Panc1 (cell line): Measurements from ENCODE around the gene ITIH5. TPM values are rescaled to one million over a fixed set of nuclear protein-coding genes. Genes with fewer than 3 reads are reported as not detected.

Source experiments
- ATAC-seq: fragments of 200-7000 bp; cut with Tn5 transposase; 2 replicates; pipeline ENCODE4 v1.9.1; 2020; ENCODE audit warnings: mild to moderate bottlenecking, moderate library complexity
- BruUV-seq: library from RNA; stranded (reverse); fragments of 400-500 nt; replicated peaks from 2 replicates; lab custom pipeline; 2021; lab: Mats Ljungman, UMichigan
- CTCF ChIA-PET: fragments of 300-600 bp; sonication (Branson Sonifier 250); formaldehyde crosslinking; loops from one replicate; lab custom pipeline; 2022; ENCODE audit warnings: antibody characterized with exemption; lab: Charles Lee
- POLR2A ChIA-PET: fragments of 300-600 bp; sonication (Branson Sonifier 250); formaldehyde crosslinking; loops from one replicate; lab custom pipeline; 2022; ENCODE audit warnings: antibody characterized with exemption; lab: Charles Lee
- DNase-seq: peaks from one replicate; pipeline ENCODE4 v3.0.0-alpha.2; 2010; ENCODE audit warnings: low read depth, low spot score
- H3K27ac ChIP-seq: 2 replicates; pipeline ENCODE4 v1.5.1; 2011; ENCODE audit warnings: mild to moderate bottlenecking, low read length, inconsistent platforms
- H3K27me3 ChIP-seq: fragments of 200-500 bp; sonication (Bioruptor generic); 2 replicates; pipeline ENCODE4 v1.6.0; 2014; ENCODE audit warnings: low read length, inconsistent platforms; ENCODE audit not compliant: control insufficient read depth, insufficient read depth
- H3K36me3 ChIP-seq: fragments of 200-500 bp; sonication (Bioruptor generic); 2 replicates; pipeline ENCODE4 v1.5.1; 2014; ENCODE audit warnings: inconsistent platforms, mild to moderate bottlenecking, low read length, moderate library complexity; ENCODE audit not compliant: control insufficient read depth, insufficient read depth
- H3K4me1 ChIP-seq: 2 replicates; pipeline ENCODE4 v1.5.1; 2011; ENCODE audit warnings: inconsistent platforms, mild to moderate bottlenecking, low read length, moderate library complexity; ENCODE audit not compliant: control insufficient read depth, insufficient read depth
- H3K4me3 ChIP-seq, 2 experiments: 2 replicates each; pipeline ENCODE4 v1.5.1; 2011 to 2012; ENCODE audit warnings: low read depth in 2 of 2, low read length in 2 of 2, mild to moderate bottlenecking in 2 of 2, inconsistent platforms in 1 of 2, moderate library complexity in 1 of 2
- H3K9me3 ChIP-seq: fragments of 200-500 bp; sonication (Bioruptor generic); 2 replicates; pipeline ENCODE4 v1.5.1; 2014; ENCODE audit warnings: low read depth, mild to moderate bottlenecking, inconsistent platforms, low read length, moderate library complexity; ENCODE audit not compliant: control insufficient read depth, insufficient read depth
- POLR2AphosphoS5 ChIP-seq: IDR thresholded peaks from 2 replicates; pipeline ENCODE4 v1.6.1; 2012; ENCODE audit warnings: mild to moderate bottlenecking, low read depth, low read length, moderate library complexity
- SIN3A ChIP-seq: IDR thresholded peaks from 2 replicates; pipeline ENCODE4 v1.6.1; 2012; ENCODE audit warnings: low read depth, mild to moderate bottlenecking, low read length, moderate library complexity, borderline replicate concordance; ENCODE audit not compliant: insufficient read depth
- TCF7L2 ChIP-seq: IDR thresholded peaks from 2 replicates; pipeline ENCODE4 v1.6.1; 2011; ENCODE audit warnings: mild to moderate bottlenecking, low read depth, low read length, inconsistent platforms
- in situ Hi-C: cut with HindIII; loops from 2 replicates; pipeline ENCODE4 v1.10.0; 2016; ENCODE audit warnings: low sequenced_read_pairs, low pct_unique_long_range_greater_than_20kb
- intact Hi-C: fragments of 100-400 bp; cut with micrococcal nuclease; formaldehyde crosslinking; loops from one replicate; pipeline ENCODE4 v1.10.0; 2022; ENCODE audit not compliant: unreplicated experiment
- total RNA-seq: library from RNA; stranded (reverse); gene quantifications from one replicate; pipeline ENCODE4 v1.2.1, GENCODE V29; 2021; ENCODE audit not compliant: unreplicated experiment
- TF ChIP-seq, protein P1 (sequence below): fragments of 450-650 bp; IDR thresholded peaks from 2 replicates; pipeline ENCODE4 v1.5.1; 2017; ENCODE audit warnings: mild to moderate bottlenecking
- TF ChIP-seq, protein P2 (sequence below), 2 experiments: IDR thresholded peaks; 2 replicates each; pipeline ENCODE4 v1.6.1; 2011 to 2012; ENCODE audit warnings: low read depth in 2 of 2, control low read depth in 1 of 2, low read length in 1 of 2, mild to moderate bottlenecking in 1 of 2, moderate library complexity in 1 of 2; ENCODE audit not compliant: insufficient read depth in 1 of 2

The ITIH5 gene
- total RNA-seq, 1 experiment from 2014 or later, result not detected

DNA sequence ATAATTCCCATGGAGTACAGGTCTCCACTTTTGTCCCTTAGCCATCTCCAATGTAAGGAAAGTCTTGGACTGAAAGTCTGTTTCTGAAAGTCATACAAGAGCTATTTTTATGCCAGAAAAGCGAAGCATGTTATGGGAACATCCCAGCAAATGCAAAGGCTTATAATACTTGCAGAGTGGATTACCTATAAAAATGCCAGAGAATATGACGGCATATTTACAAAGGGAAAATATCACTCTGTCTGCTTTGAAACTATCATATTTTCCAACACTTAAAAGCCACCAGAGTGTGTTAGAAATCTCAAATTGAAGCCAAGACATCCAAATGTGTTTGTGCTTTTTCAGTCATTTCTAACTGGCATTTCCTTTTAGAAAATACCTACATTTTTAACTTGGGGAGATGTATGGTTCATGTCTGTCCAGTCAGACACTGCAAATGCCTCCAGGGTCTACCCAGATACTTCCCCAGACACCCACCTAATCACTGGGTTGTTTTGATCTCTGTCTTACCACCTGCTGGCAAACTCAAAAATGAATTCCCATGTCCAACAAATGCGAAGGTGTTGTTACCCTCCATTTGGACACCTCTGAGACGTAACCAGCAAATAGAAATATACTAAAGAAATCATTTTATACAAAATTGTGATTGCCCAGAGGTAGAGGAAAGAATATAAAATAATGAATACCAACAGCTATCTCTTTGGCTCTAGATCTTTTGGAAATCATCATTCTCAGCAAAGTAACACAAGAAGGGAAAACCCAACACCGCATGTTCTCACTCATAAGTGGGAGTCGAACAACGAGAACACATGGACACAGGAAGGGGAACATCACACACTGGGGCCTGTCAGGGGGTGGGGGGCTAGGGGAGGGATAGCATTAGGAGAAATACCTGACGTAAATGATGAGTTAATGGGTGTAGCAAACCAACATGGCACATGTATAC is 37.6 kb upstream of the ITIH5 start:
- TF ChIP-seq TCF7L2 (no peak), POLR2AphosphoS5 (no peak), SIN3A (no peak)
- TF ChIP-seq, protein P1, sequence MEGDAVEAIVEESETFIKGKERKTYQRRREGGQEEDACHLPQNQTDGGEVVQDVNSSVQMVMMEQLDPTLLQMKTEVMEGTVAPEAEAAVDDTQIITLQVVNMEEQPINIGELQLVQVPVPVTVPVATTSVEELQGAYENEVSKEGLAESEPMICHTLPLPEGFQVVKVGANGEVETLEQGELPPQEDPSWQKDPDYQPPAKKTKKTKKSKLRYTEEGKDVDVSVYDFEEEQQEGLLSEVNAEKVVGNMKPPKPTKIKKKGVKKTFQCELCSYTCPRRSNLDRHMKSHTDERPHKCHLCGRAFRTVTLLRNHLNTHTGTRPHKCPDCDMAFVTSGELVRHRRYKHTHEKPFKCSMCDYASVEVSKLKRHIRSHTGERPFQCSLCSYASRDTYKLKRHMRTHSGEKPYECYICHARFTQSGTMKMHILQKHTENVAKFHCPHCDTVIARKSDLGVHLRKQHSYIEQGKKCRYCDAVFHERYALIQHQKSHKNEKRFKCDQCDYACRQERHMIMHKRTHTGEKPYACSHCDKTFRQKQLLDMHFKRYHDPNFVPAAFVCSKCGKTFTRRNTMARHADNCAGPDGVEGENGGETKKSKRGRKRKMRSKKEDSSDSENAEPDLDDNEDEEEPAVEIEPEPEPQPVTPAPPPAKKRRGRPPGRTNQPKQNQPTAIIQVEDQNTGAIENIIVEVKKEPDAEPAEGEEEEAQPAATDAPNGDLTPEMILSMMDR, result no peak
- TF ChIP-seq, protein P2, sequence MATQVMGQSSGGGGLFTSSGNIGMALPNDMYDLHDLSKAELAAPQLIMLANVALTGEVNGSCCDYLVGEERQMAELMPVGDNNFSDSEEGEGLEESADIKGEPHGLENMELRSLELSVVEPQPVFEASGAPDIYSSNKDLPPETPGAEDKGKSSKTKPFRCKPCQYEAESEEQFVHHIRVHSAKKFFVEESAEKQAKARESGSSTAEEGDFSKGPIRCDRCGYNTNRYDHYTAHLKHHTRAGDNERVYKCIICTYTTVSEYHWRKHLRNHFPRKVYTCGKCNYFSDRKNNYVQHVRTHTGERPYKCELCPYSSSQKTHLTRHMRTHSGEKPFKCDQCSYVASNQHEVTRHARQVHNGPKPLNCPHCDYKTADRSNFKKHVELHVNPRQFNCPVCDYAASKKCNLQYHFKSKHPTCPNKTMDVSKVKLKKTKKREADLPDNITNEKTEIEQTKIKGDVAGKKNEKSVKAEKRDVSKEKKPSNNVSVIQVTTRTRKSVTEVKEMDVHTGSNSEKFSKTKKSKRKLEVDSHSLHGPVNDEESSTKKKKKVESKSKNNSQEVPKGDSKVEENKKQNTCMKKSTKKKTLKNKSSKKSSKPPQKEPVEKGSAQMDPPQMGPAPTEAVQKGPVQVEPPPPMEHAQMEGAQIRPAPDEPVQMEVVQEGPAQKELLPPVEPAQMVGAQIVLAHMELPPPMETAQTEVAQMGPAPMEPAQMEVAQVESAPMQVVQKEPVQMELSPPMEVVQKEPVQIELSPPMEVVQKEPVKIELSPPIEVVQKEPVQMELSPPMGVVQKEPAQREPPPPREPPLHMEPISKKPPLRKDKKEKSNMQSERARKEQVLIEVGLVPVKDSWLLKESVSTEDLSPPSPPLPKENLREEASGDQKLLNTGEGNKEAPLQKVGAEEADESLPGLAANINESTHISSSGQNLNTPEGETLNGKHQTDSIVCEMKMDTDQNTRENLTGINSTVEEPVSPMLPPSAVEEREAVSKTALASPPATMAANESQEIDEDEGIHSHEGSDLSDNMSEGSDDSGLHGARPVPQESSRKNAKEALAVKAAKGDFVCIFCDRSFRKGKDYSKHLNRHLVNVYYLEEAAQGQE (IDR thresholded peaks at IDR 0.05; ENCODE audit: insufficient read depth in 1 of 2, low read depth in 2 of 2, low read length in 1 of 2), result no peak
- no TSS peak for BruUV-seq
- Histone ChIP-seq H3K4me3 (no peak overlapping the region), H3K27me3 (peaks cover 6% of the 10 kb centered on the region), H3K9me3 (no peaks in the 10 kb centered on the region), H3K36me3 (no peaks in the 10 kb centered on the region), H3K4me1 (no peaks in the 10 kb centered on the region), H3K27ac (no peak overlapping the region)
- POLR2A ChIA-PET, result no interaction called here
- in situ Hi-C loops, result no loop called here
- ATAC-seq (no peak), DNase-seq (no peak)
- intact Hi-C loops, result no loop called here
- CTCF ChIA-PET, result no interaction called here

DNA sequence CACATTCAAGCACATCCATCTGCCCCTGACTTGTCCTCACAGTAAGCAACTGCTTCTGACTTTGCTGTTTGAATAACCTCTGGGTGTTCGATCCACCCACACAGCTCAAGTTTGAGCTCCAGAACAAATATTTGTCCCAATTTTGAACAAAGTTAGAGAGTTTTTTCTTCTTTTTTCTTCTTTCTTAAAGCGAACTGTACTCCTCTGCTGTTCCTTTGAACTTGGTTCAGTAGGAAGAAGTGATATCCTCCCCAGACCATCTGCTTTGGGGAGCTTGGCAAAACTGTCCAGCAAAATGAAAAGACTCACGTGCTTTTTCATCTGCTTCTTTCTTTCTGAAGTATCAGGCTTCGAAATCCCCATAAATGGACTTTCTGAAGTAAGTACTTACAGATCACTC is 36.4 kb upstream of the ITIH5 start, which contains the start of gene ITIH2:
ITIH2 (plus strand) TSS at position 177 of the 400 bp plus-strand sequence; CDS start at position 296, 119 bp downstream.
- no TSS peak for BruUV-seq
- DNase-seq (no peak), ATAC-seq (no peak)
- ChIA-PET CTCF (no interaction called here), POLR2A (no interaction called here)
- TF ChIP-seq POLR2AphosphoS5 (no peak), SIN3A (no peak), TCF7L2 (no peak)
- TF ChIP-seq, protein P1, result no peak
- TF ChIP-seq, protein P2 (IDR thresholded peaks at IDR 0.05; ENCODE audit: insufficient read depth in 1 of 2, low read depth in 2 of 2, low read length in 1 of 2), result no peak
- intact Hi-C loops, result no loop called here
- Histone ChIP-seq H3K27me3 (peaks cover 6% of the 10 kb centered on the region), H3K27ac (no peak within 1 kb of the TSS), H3K4me3 (no peak within 1 kb of the TSS), H3K36me3 (no peaks in the 10 kb centered on the region), H3K9me3 (no peaks in the 10 kb centered on the region), H3K4me1 (no peaks in the 10 kb centered on the region)
- in situ Hi-C loops, result no loop called here
